Endothelial cell of umbilical vein (primary cell): ENCODE measurements around the gene BRSK1. TPM values are rescaled to one million over a fixed set of nuclear protein-coding genes. Genes with fewer than 3 reads are reported as not detected.

ENCODE experiments used
- BruUV-seq: library from RNA; stranded (reverse); fragments of 400-500 nt; replicated peaks from 2 replicates; lab custom pipeline; 2021; lab: Mats Ljungman, UMichigan
- CTCF ChIA-PET: fragments of 300-600, 350-600 bp; sonication (Branson Sonifier 250); formaldehyde crosslinking; loops from one replicate; lab custom pipeline; 2021; ENCODE audit warnings: antibody characterized with exemption, inconsistent platforms; lab: Charles Lee
- POLR2A ChIA-PET: fragments of 300-600, 350-600 bp; sonication (Branson Sonifier 250); formaldehyde crosslinking; loops from one replicate; lab custom pipeline; 2021; ENCODE audit warnings: antibody characterized with exemption, inconsistent platforms; lab: Charles Lee
- DNase-seq: peaks from one replicate; pipeline ENCODE4 v3.0.0-alpha.2; 2011; ENCODE audit warnings: low read depth, low spot score
- FAIRE-seq: peaks from 2 replicates; lab custom pipeline; 2011; peaks lifted over from hg19 to GRCh38; lab: Jason Lieb, UNC
- H2AFZ ChIP-seq: 2 replicates; pipeline ENCODE4 v1.6.0; 2012; ENCODE audit warnings: low read depth, low read length, control low read depth, inconsistent platforms
- H3K27ac ChIP-seq: 2 replicates; pipeline ENCODE4 v1.5.1; 2011; ENCODE audit warnings: low read depth, mild to moderate bottlenecking, control low read depth, low read length, moderate library complexity; ENCODE audit not compliant: insufficient read depth
- H3K27me3 ChIP-seq, 2 experiments: 2 replicates each; pipeline versions ENCODE4 v1.6.0 to v1.6.1; 2011; ENCODE audit warnings: low read length in 2 of 2, mixed read lengths in 1 of 2; ENCODE audit not compliant: control insufficient read depth in 2 of 2, insufficient read depth in 2 of 2
- H3K36me3 ChIP-seq, 2 experiments: 2 replicates in 1 of 2; 3 replicates in 1 of 2; pipeline ENCODE4 v1.5.1; 2011; ENCODE audit warnings: low read length in 2 of 2, mild to moderate bottlenecking in 1 of 2, moderate library complexity in 1 of 2; ENCODE audit not compliant: control insufficient read depth in 2 of 2, insufficient read depth in 2 of 2; ENCODE audit errors: extremely low read depth in 1 of 2
- H3K4me1 ChIP-seq: 3 replicates; pipeline ENCODE4 v1.5.1; 2011; ENCODE audit warnings: mild to moderate bottlenecking, low read length; ENCODE audit not compliant: control insufficient read depth, insufficient read depth; ENCODE audit errors: extremely low read depth
- H3K4me2 ChIP-seq: 2 replicates; pipeline ENCODE4 v1.6.1; 2011; ENCODE audit warnings: low read length, control low read depth, mixed read lengths; ENCODE audit not compliant: insufficient read depth
- H3K4me3 ChIP-seq, 3 experiments: fragments of 200-600 bp in 1 of 3; sonication (generic), shearing (Covaris generic) in 1 of 3; replicated peaks in 1 of 3; 2 replicates each; pipeline ENCODE4 v1.5.1; 2011 to 2016; ENCODE audit warnings: control low read depth in 3 of 3, low read length in 3 of 3, mild to moderate bottlenecking in 2 of 3, inconsistent platforms in 1 of 3, low read depth in 1 of 3, moderate library complexity in 1 of 3; ENCODE audit not compliant: insufficient read depth in 1 of 3
- H3K79me2 ChIP-seq: 2 replicates; pipeline ENCODE4 v1.6.0; 2012; ENCODE audit warnings: low read length, inconsistent platforms; ENCODE audit not compliant: control insufficient read depth, insufficient read depth
- H3K9ac ChIP-seq: replicated peaks from 2 replicates; pipeline ENCODE3; 2011; ENCODE audit warnings: low read length, control low read depth; ENCODE audit not compliant: insufficient read depth; ENCODE audit errors: extremely low read depth
- H3K9me1 ChIP-seq: replicated peaks from 3 replicates; pipeline ENCODE4 v1.6.0; 2011; ENCODE audit warnings: mild to moderate bottlenecking, low read length; ENCODE audit not compliant: control insufficient read depth, insufficient read depth; ENCODE audit errors: extremely low read depth
- H3K9me3 ChIP-seq: replicated peaks from 2 replicates; pipeline ENCODE4 v1.5.1; 2012; ENCODE audit warnings: low read length, inconsistent platforms; ENCODE audit not compliant: control insufficient read depth, insufficient read depth
- H4K20me1 ChIP-seq: replicated peaks from 2 replicates; pipeline ENCODE3; 2011; ENCODE audit warnings: mild to moderate bottlenecking, low read length; ENCODE audit not compliant: control insufficient read depth, insufficient read depth; ENCODE audit errors: extremely low read depth
- EZH2 ChIP-seq: IDR thresholded peaks from 2 replicates; pipeline ENCODE4 v1.6.1; 2012; ENCODE audit warnings: borderline replicate concordance, low read depth, mild to moderate bottlenecking, moderate library complexity, low read length, inconsistent platforms; ENCODE audit not compliant: severe bottlenecking
- FOS ChIP-seq: IDR thresholded peaks from 2 replicates; pipeline ENCODE4 v1.6.1; 2011; ENCODE audit warnings: mild to moderate bottlenecking, low read length, moderate library complexity, borderline replicate concordance; ENCODE audit not compliant: insufficient read depth
- GATA2 ChIP-seq: IDR thresholded peaks from 2 replicates; pipeline ENCODE4 v1.7.0; 2011; ENCODE audit warnings: low read depth, mild to moderate bottlenecking, moderate library complexity, mixed read lengths, low read length; ENCODE audit not compliant: insufficient read length, insufficient read depth
- JUN ChIP-seq: IDR thresholded peaks from 2 replicates; pipeline ENCODE4 v1.6.1; 2011; ENCODE audit warnings: borderline replicate concordance, low read depth; ENCODE audit not compliant: insufficient read length, insufficient read depth
- MYC ChIP-seq: IDR thresholded peaks from one replicate; pipeline ENCODE4 v1.6.1; 2011; ENCODE audit warnings: mild to moderate bottlenecking, low read depth, low read length
- POLR2A ChIP-seq: IDR thresholded peaks from 2 replicates; pipeline ENCODE4 v1.6.1; 2012; ENCODE audit warnings: low read depth, mild to moderate bottlenecking, control low read depth, low read length
- POLR2AphosphoS5 ChIP-seq: IDR thresholded peaks from 2 replicates; pipeline ENCODE4 v1.6.1; 2012; ENCODE audit warnings: low read depth, mild to moderate bottlenecking, control low read depth, low read length, moderate library complexity; ENCODE audit not compliant: insufficient read depth
- dilution Hi-C: fragments of 300-500 bp; cut with MboI; formaldehyde crosslinking; loops from one replicate; pipeline ENCODE4 v1.15.0; 2019; ENCODE audit warnings: low sequenced_read_pairs; ENCODE audit not compliant: extremely low pct_ligation_motif_present
- intact Hi-C: fragments of 100-400 bp; cut with micrococcal nuclease; formaldehyde crosslinking; loops from one replicate; pipeline ENCODE4 v1.10.0; 2022
- polyA plus RNA-seq, 4 experiments: library from polyadenylated mRNA; depleted of rRNA in 3 of 4; stranded (reverse) in 3 of 4; unstranded in 1 of 4; fragments of >200 nt; gene quantifications; 2 replicates each; pipeline versions ENCODE4 v1.2.1 to v1.2.3, GENCODE V29; 2011 to 2012; ENCODE audit warnings: missing spikeins in 1 of 4
- total RNA-seq: library from RNA; stranded (reverse); gene quantifications from 2 replicates; pipeline ENCODE4 v1.2.3, GENCODE V29; 2021
- TF ChIP-seq, protein P1 (sequence below): IDR thresholded peaks from 2 replicates; pipeline ENCODE4 v1.6.1; 2011; ENCODE audit not compliant: insufficient read depth, insufficient read length
- TF ChIP-seq, protein P2 (sequence below), 2 donors: IDR thresholded peaks; 1 replicate in 1 of 2; 2 replicates in 1 of 2; pipeline ENCODE4 v1.5.1; 2011; ENCODE audit warnings: low read length in 2 of 2, mild to moderate bottlenecking in 2 of 2, moderate library complexity in 2 of 2, control low read depth in 1 of 2, inconsistent platforms in 1 of 2, low read depth in 1 of 2; ENCODE audit not compliant: insufficient read depth in 1 of 2; ENCODE audit errors: extremely low read depth in 1 of 2

Gene BRSK1
- total and polyA plus RNA-seq, 2 donors (not counting 3 experiments of a cell fraction or from before 2014, with no cell fraction given): 0.33 to 0.44 TPM

DNA sequence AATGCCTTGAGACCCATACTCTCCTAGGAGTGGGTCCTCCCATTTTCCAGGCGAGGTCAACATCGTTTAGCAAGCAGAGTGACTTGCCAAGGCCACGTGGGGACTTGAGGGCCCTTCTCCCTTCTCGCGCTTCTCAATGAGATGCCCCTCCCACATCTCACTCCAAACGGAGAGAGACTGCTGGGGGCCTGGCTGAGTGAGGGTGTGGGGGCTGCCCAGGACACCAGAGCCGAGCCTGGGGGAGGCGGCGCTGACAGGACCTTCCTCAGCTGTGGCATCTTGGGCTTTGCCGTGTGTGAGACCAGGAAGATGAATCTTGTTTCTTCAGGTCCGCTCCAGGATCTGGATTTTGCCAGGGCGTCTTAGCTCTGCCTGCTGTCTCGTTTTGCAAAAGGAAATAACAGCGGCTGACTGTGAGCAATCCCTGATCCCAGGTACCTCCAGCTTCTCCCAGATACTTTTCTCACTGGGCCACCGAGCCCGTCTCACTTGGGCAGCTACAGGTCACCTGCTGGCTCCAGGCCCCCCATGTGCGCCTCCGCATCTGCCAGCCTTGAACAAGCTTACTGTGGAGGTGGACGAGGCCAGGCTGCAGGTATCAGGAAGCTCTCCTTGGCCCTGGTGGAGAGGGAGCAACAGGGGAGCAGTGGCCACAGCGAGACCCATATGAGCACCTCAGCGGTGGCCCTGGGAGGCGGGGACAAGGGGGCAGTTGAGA lies 64.7 kb downstream of the BRSK1 start:
- dilution Hi-C loops (no loop called here), intact Hi-C loops (no loop called here)
- no peak overlapping the region for H3K9ac ChIP-seq
- H3K4me3 ChIP-seq: no peak overlapping the region
- H3K27ac ChIP-seq: no peak overlapping the region
- CTCF ChIA-PET: no interaction called here
- H3K27me3 ChIP-seq: peaks cover 14 to 15% of the 10 kb centered on the region in 2 experiments
- FAIRE-seq (no peak), DNase-seq (no peak)
- no peaks in the 10 kb centered on the region for H4K20me1 ChIP-seq
- no peaks in the 10 kb centered on the region for H3K79me2 ChIP-seq
- POLR2A ChIA-PET: interaction anchor here (0.6 kb wide), 2 partner anchors 11 to 50 kb away, joined by 3 to 7 read pairs; no protein-coding TSS in a partner anchor
- H3K9me3 ChIP-seq: no peaks in the 10 kb centered on the region
- BruUV-seq: no TSS peak
- H3K4me1 ChIP-seq: peaks cover under 1% of the 10 kb centered on the region
- no peak overlapping the region for H3K4me2 ChIP-seq
- no peak for TF ChIP-seq POLR2AphosphoS5
- no peak for TF ChIP-seq FOS
- TF ChIP-seq GATA2: no peak
- TF ChIP-seq POLR2A: no peak
- TF ChIP-seq MYC: no peak
- TF ChIP-seq, protein P1, sequence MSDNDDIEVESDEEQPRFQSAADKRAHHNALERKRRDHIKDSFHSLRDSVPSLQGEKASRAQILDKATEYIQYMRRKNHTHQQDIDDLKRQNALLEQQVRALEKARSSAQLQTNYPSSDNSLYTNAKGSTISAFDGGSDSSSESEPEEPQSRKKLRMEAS: no peak
- TF ChIP-seq, protein P2, sequence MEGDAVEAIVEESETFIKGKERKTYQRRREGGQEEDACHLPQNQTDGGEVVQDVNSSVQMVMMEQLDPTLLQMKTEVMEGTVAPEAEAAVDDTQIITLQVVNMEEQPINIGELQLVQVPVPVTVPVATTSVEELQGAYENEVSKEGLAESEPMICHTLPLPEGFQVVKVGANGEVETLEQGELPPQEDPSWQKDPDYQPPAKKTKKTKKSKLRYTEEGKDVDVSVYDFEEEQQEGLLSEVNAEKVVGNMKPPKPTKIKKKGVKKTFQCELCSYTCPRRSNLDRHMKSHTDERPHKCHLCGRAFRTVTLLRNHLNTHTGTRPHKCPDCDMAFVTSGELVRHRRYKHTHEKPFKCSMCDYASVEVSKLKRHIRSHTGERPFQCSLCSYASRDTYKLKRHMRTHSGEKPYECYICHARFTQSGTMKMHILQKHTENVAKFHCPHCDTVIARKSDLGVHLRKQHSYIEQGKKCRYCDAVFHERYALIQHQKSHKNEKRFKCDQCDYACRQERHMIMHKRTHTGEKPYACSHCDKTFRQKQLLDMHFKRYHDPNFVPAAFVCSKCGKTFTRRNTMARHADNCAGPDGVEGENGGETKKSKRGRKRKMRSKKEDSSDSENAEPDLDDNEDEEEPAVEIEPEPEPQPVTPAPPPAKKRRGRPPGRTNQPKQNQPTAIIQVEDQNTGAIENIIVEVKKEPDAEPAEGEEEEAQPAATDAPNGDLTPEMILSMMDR (IDR thresholded peaks at IDR 0.05; ENCODE audit: extremely low read depth in 1 of 2, insufficient read depth in 1 of 2, low read depth in 1 of 2, low read length in 2 of 2): no peak
- TF ChIP-seq JUN: no peak
- no peak for TF ChIP-seq EZH2
- no peak overlapping the region for H2AFZ ChIP-seq
- H3K36me3 ChIP-seq: peaks cover 0 to 2% of the 10 kb centered on the region in 2 experiments
- no peaks in the 10 kb centered on the region for H3K9me1 ChIP-seq
